Measurements from ENCODE around the gene ACSL3.
A peak's percentile ranks its signal among the peaks of the same experiment; 100 is the strongest.
"Not testable (repeated sequence)": the region's sequence is repeated elsewhere in the genome, so short reads cannot be mapped to it uniquely, and the experiment has no call there.

The ACSL3 gene

DNA sequence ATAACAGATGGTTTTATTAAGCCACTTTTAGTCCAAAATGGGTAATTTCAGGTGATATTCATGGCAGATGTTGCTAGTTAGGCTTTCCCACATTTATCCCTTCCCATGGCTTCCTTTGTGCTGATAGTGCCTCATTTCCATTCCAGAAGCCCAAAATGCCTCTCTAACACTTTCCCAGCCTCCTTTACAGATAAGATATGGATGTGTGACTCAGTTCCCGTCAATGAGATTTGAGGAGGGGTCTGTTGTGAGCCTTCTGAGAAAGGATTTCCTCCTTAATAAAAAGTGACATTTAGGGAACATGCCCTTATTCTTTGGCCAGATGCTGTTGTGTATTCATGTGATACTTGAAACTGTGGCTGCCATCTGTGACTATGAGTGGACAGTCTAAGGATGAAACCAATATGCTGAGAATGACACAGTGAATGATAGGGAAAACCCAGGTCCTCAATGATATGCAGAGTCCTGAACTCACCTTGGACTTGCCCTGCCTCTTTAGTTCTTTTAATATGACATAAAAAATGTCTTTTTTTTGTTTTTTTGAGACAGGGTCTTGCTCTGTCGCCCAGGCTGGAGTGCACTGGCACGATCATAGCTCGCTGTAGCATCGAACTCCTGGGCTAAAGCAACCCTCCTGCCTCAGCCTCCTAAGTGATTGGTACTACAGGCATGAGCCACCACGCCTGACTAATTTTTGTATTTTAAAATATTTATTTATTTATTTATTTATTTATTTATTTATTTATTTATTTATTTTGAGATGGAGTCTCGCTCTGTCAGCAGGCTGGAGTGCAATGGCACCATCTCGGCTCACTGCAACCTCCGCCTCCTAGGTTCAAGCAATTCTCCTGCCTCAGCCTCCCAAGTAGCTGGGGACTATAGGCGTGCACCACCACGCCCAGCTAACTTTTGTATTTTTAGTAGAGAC lies 5.8 kb upstream of the ACSL3 start:
- no peak for DNase-seq

GRCh38 chr2:222859786-222860612 lies 837 bp upstream of the ACSL3 start:
- DNase-seq = no peak

DNA sequence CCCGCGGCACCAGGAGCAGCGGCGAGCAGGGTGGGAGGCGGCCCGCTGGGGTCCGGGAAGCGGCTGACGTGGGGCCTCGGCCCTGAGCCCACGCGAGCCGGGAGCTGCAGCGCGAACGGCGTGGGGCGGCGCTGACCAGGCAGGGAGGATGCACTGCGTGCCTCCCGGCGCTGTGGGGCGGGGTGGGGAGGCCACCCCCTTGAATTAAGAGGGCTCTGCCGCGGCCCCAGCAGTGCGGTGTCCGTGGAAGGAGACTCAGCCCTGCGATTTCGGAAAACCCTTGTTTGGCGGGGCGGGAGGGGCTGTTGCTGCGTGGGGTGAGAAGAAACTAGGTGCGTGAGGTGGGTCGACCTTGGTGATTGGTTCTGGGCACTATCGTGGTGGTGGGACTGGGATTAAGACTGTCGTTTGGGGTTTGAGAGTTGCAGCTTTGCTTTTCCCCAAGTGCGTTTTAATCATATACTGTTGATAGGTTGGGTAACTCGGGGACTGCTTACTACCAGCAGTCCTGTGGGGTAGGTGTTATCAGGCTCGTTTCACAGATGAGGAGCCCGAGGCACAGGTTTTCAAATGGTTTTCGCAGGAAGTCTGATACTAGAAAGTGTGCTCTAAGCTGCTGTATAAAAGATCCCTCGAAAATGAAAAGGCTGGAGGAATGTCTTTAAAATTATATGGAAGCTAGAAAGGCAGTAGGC lies 722 bp downstream of the ACSL3 start:
- DNase-seq = peak; percentile 44

GRCh38 chr2:222862106-222862908 lies 1.5 kb downstream of the ACSL3 start:
- no peak for DNase-seq

- DNase-seq = no peak
Observed at GRCh38 chr2:222862909-222863544, 2.2 kb downstream of the ACSL3 start.

- DNase-seq = no peak
Observed at GRCh38 chr2:222864296-222864695, 3.5 kb downstream of the ACSL3 start.

GRCh38 chr2:222865301-222865700 lies 4.5 kb downstream of the ACSL3 start:
- no peak for DNase-seq

- DNase-seq = no peak
Observed at GRCh38 chr2:222866358-222866960, 5.6 kb downstream of the ACSL3 start.

- not testable (repeated sequence) for DNase-seq
Observed at GRCh38 chr2:222868560-222869251, 7.9 kb downstream of the ACSL3 start.

DNA sequence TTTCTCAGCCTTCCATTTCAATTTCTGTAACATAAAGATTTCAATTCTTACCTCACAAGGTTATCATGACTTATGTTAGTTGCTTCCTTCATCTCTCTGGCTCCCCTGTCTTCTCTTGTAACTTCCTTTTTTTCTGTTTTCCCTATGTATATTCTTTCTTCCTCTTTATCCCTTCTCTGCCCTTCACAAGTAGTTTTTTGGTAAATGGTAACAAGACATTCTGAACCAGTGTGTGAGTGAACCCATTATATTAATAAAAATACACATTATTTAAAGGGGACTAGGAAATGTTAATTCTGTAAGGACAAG lies 8.4 kb downstream of the ACSL3 start:
- no peak for DNase-seq

GRCh38 chr2:222871291-222871690 lies 10.5 kb downstream of the ACSL3 start:
- no peak for DNase-seq

DNA sequence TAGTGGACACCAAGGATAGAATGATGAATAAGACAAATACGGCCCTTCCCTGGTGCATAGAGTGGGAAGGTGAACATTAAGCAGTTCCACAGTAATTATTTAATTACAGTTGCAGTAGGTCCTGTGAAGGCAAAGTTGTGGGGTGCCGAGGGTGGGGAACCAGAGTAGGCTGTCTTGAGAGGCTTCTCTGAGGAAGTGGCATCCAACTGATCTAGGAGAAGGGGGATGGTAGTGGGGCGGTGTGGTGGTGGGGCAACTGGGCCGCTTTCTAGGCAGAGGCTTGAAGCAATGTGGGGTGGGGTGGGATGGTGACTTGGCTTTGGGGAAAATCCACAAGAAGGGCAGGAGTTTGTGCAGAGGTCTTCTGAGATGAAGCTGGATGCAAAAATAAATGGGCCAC lies 11.7 kb downstream of the ACSL3 start:
- DNase-seq = no peak

GRCh38 chr2:222875482-222875881 lies 14.6 kb downstream of the ACSL3 start:
- no peak for DNase-seq

DNA sequence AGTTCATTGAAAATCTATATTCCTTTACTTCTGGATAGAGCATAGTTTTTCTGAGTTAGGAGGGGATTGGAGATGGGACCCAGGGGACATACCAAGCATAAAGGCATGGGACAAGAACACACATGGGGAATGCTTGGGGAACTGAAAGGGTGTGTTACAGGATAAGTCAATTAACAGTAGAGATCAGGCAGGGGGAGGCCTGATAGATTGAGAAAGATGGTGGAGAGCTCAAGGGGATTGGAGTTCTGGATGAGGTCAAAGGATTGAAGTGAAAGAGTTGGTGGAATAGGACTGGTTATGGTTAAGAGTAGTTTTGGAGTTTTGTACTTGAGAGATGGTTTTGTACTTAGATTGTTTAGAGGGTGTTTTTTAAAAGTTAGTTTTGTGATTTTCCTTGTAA lies 16.1 kb downstream of the ACSL3 start:
- DNase-seq = no peak

- no peak for DNase-seq
Observed at GRCh38 chr2:222877556-222878300, 16.9 kb downstream of the ACSL3 start.

DNA sequence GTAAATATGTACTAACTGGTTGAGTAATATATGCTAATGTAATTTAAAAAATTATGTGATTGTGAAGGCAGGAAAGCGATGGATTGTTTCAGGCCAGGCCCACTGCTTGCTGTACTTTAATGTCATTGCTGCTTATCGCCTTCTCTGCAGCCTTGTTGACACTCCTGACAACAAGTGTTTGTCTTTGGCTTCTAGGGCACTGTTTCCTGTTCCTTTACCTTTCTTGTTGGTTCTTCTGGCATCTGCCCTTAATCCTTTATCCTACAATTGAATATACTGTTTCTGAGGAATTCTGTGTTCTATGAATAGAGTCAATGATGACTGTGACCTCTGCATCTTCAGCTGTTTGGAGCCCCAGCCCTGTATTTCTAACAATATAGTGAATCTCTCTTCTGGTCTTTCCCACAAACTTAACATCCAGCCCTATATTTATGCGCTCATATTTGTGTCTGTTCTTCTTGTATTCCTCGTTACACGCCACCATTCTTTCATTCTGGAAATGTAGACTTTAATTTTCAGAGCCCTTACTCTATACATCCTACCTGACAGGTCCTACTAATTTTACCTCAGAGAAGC lies 17.6 kb downstream of the ACSL3 start:
- DNase-seq = no peak

- DNase-seq = no peak
Observed at GRCh38 chr2:222878877-222879603, 18.2 kb downstream of the ACSL3 start.

- DNase-seq = no peak
Observed at GRCh38 chr2:222879604-222879933, 18.7 kb downstream of the ACSL3 start.

GRCh38 chr2:222882484-222882928 lies 21.7 kb downstream of the ACSL3 start:
- DNase-seq = no peak

Data from CD4-positive, alpha-beta T cell treated with Interleukin-6 for 4 hours (primary cell).